GM19395 (cell line): Measurements from ENCODE around the gene HHEX.
A peak's percentile ranks its signal among the peaks of the same experiment; 100 is the strongest.

Source experiments
- ATAC-seq: cut with Tn5 transposase; IDR thresholded peaks from one replicate; pipeline ENCODE4 v1.9.1; 2021; ENCODE audit warnings: mild to moderate bottlenecking, moderate library complexity; ENCODE audit not compliant: unreplicated experiment

Gene HHEX

GRCh38 chr10:92692697-92693533 is 3.2 kb downstream of the HHEX start:
- ATAC-seq: no peak

- ATAC-seq: no peak
Measured at GRCh38 chr10:92693534-92693893, 3.8 kb downstream of the HHEX start.

GRCh38 chr10:92695679-92696605 is 6.2 kb downstream of the HHEX start:
- ATAC-seq: no peak

GRCh38 chr10:92696606-92697383 is 7.0 kb downstream of the HHEX start:
- ATAC-seq: no peak

- ATAC-seq: no peak
Measured at GRCh38 chr10:92697663-92698511, 8.1 kb downstream of the HHEX start.

- ATAC-seq: no peak
Measured at GRCh38 chr10:92699193-92699517, 9.4 kb downstream of the HHEX start.

- no peak for ATAC-seq
Measured at GRCh38 chr10:92699518-92700381, 10.0 kb downstream of the HHEX start.

GRCh38 chr10:92702301-92702916 is 12.7 kb downstream of the HHEX start:
- no peak for ATAC-seq

GRCh38 chr10:92712016-92712889 is 22.5 kb downstream of the HHEX start:
- peak; percentile 62 for ATAC-seq

- ATAC-seq: no peak
Measured at GRCh38 chr10:92714152-92714845, 24.5 kb downstream of the HHEX start.

GRCh38 chr10:92714872-92715271 is 25.1 kb downstream of the HHEX start:
- ATAC-seq: no peak

GRCh38 chr10:92719991-92720830 is 30.5 kb downstream of the HHEX start:
- no peak for ATAC-seq

GRCh38 chr10:92720831-92721165 is 31.0 kb downstream of the HHEX start:
- no peak for ATAC-seq

GRCh38 chr10:92722349-92722748 is 32.6 kb downstream of the HHEX start:
- no peak for ATAC-seq

- ATAC-seq: no peak
Measured at GRCh38 chr10:92727141-92727540, 37.4 kb downstream of the HHEX start.

GRCh38 chr10:92727550-92727949 is 37.8 kb downstream of the HHEX start:
- no peak for ATAC-seq

- ATAC-seq: peak; percentile 97
Measured at GRCh38 chr10:92729886-92730285, 40.1 kb downstream of the HHEX start.
